HG03354 (cell line): ENCODE results near the gene TCF12.

Source experiments
- ATAC-seq: cut with Tn5 transposase; IDR thresholded peaks from one replicate; pipeline ENCODE4 v1.9.1; 2021; ENCODE audit warnings: mild to moderate bottlenecking; ENCODE audit not compliant: unreplicated experiment, poor library complexity, severe bottlenecking

The TCF12 gene

GRCh38 chr15:57319226-57319918, 400.9 kb downstream of the TCF12 start:
- ATAC-seq: no peak

- no peak for ATAC-seq
Observed at GRCh38 chr15:57319919-57320560, 401.6 kb downstream of the TCF12 start.

- ATAC-seq: no peak
Observed at GRCh38 chr15:57320631-57321220, 402.3 kb downstream of the TCF12 start.

- no peak for ATAC-seq
Observed at GRCh38 chr15:57321485-57321884, 403.0 kb downstream of the TCF12 start.

GRCh38 chr15:57321973-57322601, 403.6 kb downstream of the TCF12 start:
- no peak for ATAC-seq

GRCh38 chr15:57322602-57323250, 404.3 kb downstream of the TCF12 start:
- no peak for ATAC-seq

GRCh38 chr15:57323299-57323805, 404.9 kb downstream of the TCF12 start:
- no peak for ATAC-seq

GRCh38 chr15:57323806-57324589, 405.6 kb downstream of the TCF12 start:
- no peak for ATAC-seq

- ATAC-seq: no peak
Observed at GRCh38 chr15:57324590-57324890, 406.1 kb downstream of the TCF12 start.

GRCh38 chr15:57324944-57325679, 406.7 kb downstream of the TCF12 start:
- no peak for ATAC-seq

- ATAC-seq: no peak
Observed at GRCh38 chr15:57326196-57326595, 407.8 kb downstream of the TCF12 start.

GRCh38 chr15:57327985-57328471, 409.6 kb downstream of the TCF12 start:
- ATAC-seq: no peak

- no peak for ATAC-seq
Observed at GRCh38 chr15:57328479-57328878, 410.0 kb downstream of the TCF12 start.

- no peak for ATAC-seq
Observed at GRCh38 chr15:57328897-57329296, 410.5 kb downstream of the TCF12 start.

- no peak for ATAC-seq
Observed at GRCh38 chr15:57329582-57330367, 411.3 kb downstream of the TCF12 start.

GRCh38 chr15:57330619-57331340, 412.3 kb downstream of the TCF12 start:
- ATAC-seq: no peak

- ATAC-seq: no peak
Observed at GRCh38 chr15:57332326-57332725, 413.9 kb downstream of the TCF12 start.
